Measurements from ENCODE around the gene GTF3C5.

GRCh38 chr9:133063159-133063499 is 32.3 kb downstream of the GTF3C5 start:
- TF ChIP-seq, protein P1, sequence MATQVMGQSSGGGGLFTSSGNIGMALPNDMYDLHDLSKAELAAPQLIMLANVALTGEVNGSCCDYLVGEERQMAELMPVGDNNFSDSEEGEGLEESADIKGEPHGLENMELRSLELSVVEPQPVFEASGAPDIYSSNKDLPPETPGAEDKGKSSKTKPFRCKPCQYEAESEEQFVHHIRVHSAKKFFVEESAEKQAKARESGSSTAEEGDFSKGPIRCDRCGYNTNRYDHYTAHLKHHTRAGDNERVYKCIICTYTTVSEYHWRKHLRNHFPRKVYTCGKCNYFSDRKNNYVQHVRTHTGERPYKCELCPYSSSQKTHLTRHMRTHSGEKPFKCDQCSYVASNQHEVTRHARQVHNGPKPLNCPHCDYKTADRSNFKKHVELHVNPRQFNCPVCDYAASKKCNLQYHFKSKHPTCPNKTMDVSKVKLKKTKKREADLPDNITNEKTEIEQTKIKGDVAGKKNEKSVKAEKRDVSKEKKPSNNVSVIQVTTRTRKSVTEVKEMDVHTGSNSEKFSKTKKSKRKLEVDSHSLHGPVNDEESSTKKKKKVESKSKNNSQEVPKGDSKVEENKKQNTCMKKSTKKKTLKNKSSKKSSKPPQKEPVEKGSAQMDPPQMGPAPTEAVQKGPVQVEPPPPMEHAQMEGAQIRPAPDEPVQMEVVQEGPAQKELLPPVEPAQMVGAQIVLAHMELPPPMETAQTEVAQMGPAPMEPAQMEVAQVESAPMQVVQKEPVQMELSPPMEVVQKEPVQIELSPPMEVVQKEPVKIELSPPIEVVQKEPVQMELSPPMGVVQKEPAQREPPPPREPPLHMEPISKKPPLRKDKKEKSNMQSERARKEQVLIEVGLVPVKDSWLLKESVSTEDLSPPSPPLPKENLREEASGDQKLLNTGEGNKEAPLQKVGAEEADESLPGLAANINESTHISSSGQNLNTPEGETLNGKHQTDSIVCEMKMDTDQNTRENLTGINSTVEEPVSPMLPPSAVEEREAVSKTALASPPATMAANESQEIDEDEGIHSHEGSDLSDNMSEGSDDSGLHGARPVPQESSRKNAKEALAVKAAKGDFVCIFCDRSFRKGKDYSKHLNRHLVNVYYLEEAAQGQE (IDR thresholded peaks at IDR 0.05; ENCODE audit: insufficient read depth in 1 of 2, low read depth in 2 of 2, low read length in 2 of 2) = no peak
- TF ChIP-seq TAF1 (IDR thresholded peaks at IDR 0.05; ENCODE audit: borderline replicate concordance, insufficient read depth, low read length) (no peak), POLR2AphosphoS5 (IDR thresholded peaks at IDR 0.05; ENCODE audit: low read depth, low read length) (no peak)

All from PFSK-1 (cell line).